Measurements from ENCODE around the gene TUBGCP4. TPM values are rescaled to one million over a fixed set of nuclear protein-coding genes. Genes with fewer than 3 reads are reported as not detected.

The TUBGCP4 gene
- total RNA-seq, 6 experiments from 2014 or later: 8.0 to 14.0 (median 9.5) TPM

- ATAC-seq (no peak), DNase-seq (no peak)
- peaks cover 0 to 1% (median 0%) of the 10 kb centered on the region in 4 donors for H3K4me1 ChIP-seq
- no peak for TF ChIP-seq POLR2A (IDR thresholded peaks at IDR 0.05)
- TF ChIP-seq, protein P1, sequence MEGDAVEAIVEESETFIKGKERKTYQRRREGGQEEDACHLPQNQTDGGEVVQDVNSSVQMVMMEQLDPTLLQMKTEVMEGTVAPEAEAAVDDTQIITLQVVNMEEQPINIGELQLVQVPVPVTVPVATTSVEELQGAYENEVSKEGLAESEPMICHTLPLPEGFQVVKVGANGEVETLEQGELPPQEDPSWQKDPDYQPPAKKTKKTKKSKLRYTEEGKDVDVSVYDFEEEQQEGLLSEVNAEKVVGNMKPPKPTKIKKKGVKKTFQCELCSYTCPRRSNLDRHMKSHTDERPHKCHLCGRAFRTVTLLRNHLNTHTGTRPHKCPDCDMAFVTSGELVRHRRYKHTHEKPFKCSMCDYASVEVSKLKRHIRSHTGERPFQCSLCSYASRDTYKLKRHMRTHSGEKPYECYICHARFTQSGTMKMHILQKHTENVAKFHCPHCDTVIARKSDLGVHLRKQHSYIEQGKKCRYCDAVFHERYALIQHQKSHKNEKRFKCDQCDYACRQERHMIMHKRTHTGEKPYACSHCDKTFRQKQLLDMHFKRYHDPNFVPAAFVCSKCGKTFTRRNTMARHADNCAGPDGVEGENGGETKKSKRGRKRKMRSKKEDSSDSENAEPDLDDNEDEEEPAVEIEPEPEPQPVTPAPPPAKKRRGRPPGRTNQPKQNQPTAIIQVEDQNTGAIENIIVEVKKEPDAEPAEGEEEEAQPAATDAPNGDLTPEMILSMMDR (IDR thresholded peaks at IDR 0.05): no peak
- H3K9me3 ChIP-seq: no peaks in the 10 kb centered on the region
- no CpG with 5 or more reads among the region's 1 CpG for WGBS (ENCODE audit: insufficient coverage, low coverage, low lambda C conversion rate, missing lambda C conversion rate)
- intact Hi-C loops (cut with DNase I): no loop called here
- no peak overlapping the region for H3K27ac ChIP-seq
- no peaks in the 10 kb centered on the region for H3K27me3 ChIP-seq
- no peak overlapping the region for H3K4me3 ChIP-seq
- peaks cover 0 to 20% (median 5%) of the 10 kb centered on the region in 4 donors for H3K36me3 ChIP-seq
These were observed 41.2 kb downstream of the TUBGCP4 start for GRCh38 chr15:43412096-43412495.

GRCh38 chr15:43414196-43414595 lies 43.3 kb downstream of the TUBGCP4 start:
- DNase-seq (no peak), ATAC-seq (no peak)
- TF ChIP-seq POLR2A (IDR thresholded peaks at IDR 0.05): no peak
- TF ChIP-seq, protein P1 (IDR thresholded peaks at IDR 0.05): no peak
- no peaks in the 10 kb centered on the region for H3K9me3 ChIP-seq
- no peaks in the 10 kb centered on the region for H3K27me3 ChIP-seq
- no peak overlapping the region for H3K4me3 ChIP-seq
- peaks cover 0 to 8% (median 1%) of the 10 kb centered on the region in 4 donors for H3K36me3 ChIP-seq
- intact Hi-C loops (cut with DNase I): no loop called here
- H3K4me1 ChIP-seq: no peaks in the 10 kb centered on the region
- no peak overlapping the region for H3K27ac ChIP-seq

- DNase-seq (no peak), ATAC-seq (no peak)
- Histone ChIP-seq H3K27me3 (no peaks in the 10 kb centered on the region), H3K27ac (no peak overlapping the region), H3K36me3 (peaks cover 0 to 21% (median 2%) of the 10 kb centered on the region in 4 donors), H3K4me1 (no peaks in the 10 kb centered on the region), H3K4me3 (no peak overlapping the region), H3K9me3 (no peaks in the 10 kb centered on the region)
- 87% methylated on average over 4 of the region's 10 CpGs for WGBS (ENCODE audit: insufficient coverage, low coverage, low lambda C conversion rate, missing lambda C conversion rate)
- intact Hi-C loops (cut with DNase I): no loop called here
- TF ChIP-seq, protein P1 (IDR thresholded peaks at IDR 0.05): no peak
- TF ChIP-seq POLR2A (IDR thresholded peaks at IDR 0.05): no peak
These were observed 49.5 kb downstream of the TUBGCP4 start for GRCh38 chr15:43420435-43420834.

GRCh38 chr15:43420876-43421275 lies 50.0 kb downstream of the TUBGCP4 start:
- H3K4me1 ChIP-seq: no peaks in the 10 kb centered on the region
- intact Hi-C loops (cut with DNase I): no loop called here
- H3K36me3 ChIP-seq: peaks cover 0 to 21% (median 2%) of the 10 kb centered on the region in 4 donors
- DNase-seq (no peak), ATAC-seq (no peak)
- no peak overlapping the region for H3K4me3 ChIP-seq
- TF ChIP-seq, protein P1 (IDR thresholded peaks at IDR 0.05): no peak
- TF ChIP-seq POLR2A (IDR thresholded peaks at IDR 0.05): no peak
- no peaks in the 10 kb centered on the region for H3K27me3 ChIP-seq
- 98% methylated on average over 6 of the region's 7 CpGs for WGBS (ENCODE audit: insufficient coverage, low coverage, low lambda C conversion rate, missing lambda C conversion rate)
- H3K9me3 ChIP-seq: no peaks in the 10 kb centered on the region
- H3K27ac ChIP-seq: no peak overlapping the region

GRCh38 chr15:43423793-43424192 lies 52.9 kb downstream of the TUBGCP4 start:
- ATAC-seq (no peak), DNase-seq (no peak)
- whole genome bisulfite sequencing (ENCODE audit: insufficient coverage, low coverage, low lambda C conversion rate, missing lambda C conversion rate): 94% methylated on average over 3 of the region's 3 CpGs
- H3K36me3 ChIP-seq: peaks cover 0 to 37% (median 7%) of the 10 kb centered on the region in 4 donors
- no peaks in the 10 kb centered on the region for H3K9me3 ChIP-seq
- H3K4me3 ChIP-seq: no peak overlapping the region
- H3K4me1 ChIP-seq: no peaks in the 10 kb centered on the region
- intact Hi-C loops (cut with DNase I): no loop called here
- no peak for TF ChIP-seq POLR2A (IDR thresholded peaks at IDR 0.05)
- TF ChIP-seq, protein P1 (IDR thresholded peaks at IDR 0.05): no peak
- H3K27ac ChIP-seq: no peak overlapping the region
- no peaks in the 10 kb centered on the region for H3K27me3 ChIP-seq

Data from right lobe of liver (tissue), 6 donors.